Activated CD8-positive, alpha-beta memory T cell treated with anti-CD3 and anti-CD28 coated beads for 48 hours (primary cell): ENCODE measurements around the gene RNF40.

Source experiments
- DNase-seq, 3 experiments: peaks; one replicate each; pipeline ENCODE4 v3.0.0-alpha.2; 2020; ENCODE audit warnings: low read depth in 2 of 3, low spot score in 2 of 3

Gene RNF40

DNA sequence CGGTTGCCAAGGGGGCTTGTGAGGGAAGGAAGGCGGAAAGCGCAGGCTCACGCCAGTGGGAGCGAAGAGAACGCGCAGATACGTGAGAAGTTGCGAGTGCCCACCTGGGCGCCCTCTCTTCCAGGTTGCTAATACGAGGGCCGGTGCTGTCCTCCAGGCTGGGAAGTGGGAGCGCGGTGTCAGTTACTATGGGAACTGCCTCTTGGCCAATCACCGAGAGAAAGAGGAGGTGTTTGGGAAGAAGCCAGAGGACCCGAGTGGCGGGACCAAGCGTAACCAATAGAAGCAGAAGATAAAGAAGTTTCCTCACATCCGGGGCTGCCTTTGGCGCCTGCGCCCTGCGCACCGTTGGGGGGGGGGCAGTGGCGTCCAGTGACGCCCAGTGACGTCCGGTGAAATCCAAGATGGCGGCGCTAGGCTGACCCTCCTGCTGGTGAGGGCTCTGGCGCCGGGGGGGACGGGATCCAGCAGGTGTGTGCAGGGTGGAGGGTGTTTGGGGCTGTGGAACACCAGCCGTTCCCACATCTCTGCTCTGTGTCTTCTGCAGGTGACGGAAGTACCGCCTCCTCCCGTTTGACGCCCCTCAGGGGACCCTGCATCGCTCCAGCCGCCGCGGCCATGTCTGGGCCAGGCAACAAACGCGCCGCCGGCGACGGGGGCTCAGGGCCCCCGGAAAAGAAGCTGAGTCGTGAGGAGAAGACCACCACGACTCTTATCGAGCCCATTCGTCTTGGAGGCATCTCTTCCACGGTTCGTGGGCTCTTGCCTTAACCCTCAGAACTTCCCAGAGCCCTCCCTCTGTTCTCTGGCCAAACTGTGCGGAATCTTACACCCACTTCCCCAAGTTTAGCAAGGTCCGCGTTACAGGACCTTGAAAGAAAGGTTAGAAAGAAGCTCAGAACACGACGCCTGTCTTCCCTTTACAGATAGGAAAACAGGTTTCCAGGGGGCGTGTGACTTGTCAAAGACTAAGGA lies at the start of gene RNF40, which contains the start of gene CFAP119:
Gene RNF40, plus strand, starts transcription at position 395 of the 975 bp plus-strand sequence. Its CDS starts 224 bp downstream, at position 619.
Gene CFAP119, minus strand, starts transcription at position 135 of the 975 bp plus-strand sequence. CDS start 314 bp downstream, outside the sequence.
- peak; percentile 70 to 90 (median 80) for DNase-seq

DNA sequence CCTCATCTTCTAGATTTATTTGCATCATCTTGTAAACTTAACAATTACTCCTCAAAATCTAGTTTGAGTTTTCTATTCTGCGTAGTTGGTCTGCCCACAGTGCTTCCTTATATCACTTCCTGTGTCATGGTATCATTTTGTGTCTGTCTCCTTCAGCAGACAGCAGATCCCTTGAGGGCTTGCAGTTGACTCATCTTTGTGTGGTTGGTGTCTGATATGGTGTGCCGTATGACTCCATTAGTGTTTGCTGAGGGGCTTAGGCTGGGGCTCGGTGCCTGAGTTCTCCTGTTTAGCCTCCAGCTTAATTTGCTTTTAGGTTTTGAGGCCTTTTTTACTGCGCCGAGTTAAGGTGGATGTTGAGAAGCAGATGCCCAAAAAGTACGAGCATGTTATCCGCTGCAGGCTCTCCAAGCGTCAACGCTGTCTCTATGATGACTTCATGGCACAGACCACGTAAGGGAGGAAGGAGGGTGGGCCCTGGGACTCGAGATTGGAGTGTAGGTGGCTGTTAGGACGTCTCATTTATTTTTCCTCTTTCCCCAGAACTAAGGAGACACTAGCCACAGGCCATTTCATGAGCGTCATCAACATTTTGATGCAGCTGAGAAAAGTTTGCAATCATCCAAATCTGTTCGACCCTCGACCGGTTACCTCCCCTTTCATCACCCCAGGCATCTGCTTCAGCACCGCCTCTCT lies 46.2 kb upstream of the RNF40 start:
- DNase-seq: peak in 1 of 3 experiments; percentile 13

DNA sequence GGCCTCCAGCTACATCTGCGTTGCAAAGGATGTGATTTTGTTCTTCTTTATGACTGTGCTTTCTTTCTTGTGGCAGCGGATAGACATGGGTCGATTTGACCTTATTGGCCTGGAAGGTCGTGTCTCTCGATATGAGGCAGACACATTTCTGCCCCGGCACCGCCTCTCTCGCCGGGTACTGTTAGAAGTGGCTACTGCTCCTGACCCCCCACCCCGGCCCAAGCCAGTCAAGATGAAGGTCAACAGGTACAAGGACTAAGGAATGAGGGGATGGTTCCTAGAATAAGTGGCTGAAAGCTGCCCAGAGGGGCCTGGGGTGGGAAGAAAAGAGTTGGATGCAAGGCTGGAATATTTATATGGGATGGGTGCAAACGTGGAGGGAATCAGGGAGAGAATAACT lies 42.0 kb upstream of the RNF40 start:
- no peak for DNase-seq

DNA sequence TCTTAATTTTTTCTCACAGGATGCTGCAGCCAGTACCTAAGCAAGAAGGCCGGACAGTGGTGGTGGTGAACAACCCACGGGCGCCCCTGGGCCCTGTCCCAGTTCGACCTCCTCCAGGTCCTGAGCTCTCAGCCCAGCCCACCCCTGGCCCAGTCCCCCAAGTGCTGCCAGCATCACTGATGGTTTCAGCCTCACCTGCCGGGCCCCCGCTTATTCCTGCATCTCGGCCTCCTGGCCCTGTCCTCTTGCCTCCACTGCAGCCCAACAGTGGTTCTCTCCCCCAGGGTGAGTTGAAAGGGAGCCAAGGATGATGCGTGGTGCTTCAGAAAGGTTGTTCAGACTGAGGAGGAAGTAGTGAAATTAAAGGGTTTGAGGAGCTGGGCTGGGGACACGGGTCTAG lies 41.4 kb upstream of the RNF40 start:
- DNase-seq: no peak

DNA sequence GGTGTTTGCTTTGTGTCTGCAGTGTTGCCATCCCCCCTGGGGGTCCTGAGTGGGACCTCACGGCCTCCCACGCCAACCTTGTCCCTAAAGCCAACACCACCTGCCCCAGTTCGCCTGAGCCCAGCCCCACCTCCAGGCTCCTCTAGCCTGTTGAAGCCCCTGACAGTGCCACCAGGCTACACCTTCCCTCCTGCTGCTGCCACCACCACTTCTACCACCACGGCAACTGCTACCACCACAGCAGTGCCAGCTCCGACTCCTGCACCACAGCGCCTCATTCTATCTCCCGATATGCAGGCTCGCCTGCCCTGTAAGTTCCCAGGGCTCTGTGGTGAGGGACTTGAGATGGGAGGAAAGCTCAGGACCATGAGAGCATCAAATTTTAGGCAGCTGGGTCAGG lies 41.0 kb upstream of the RNF40 start:
- no peak for DNase-seq

DNA sequence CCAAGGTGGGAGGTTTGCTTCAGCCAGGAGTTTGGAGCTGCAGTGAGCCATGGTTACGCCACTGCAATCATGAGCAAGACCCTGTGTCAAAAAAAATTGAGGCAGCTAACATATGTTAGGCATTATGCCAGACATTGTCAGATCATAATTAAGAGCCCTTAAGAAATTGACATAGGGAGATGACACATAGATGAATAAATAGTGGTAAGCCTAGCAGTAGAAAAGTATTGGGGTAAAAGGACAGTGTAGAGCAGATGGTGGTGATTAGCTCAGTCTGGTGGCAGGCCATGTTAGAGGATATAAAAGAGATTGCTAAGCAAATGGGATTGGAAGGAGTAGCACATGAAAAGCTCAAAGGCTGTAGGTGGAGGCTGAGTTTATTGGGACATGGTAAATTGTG lies 40.5 kb upstream of the RNF40 start:
- DNase-seq: no peak

DNA sequence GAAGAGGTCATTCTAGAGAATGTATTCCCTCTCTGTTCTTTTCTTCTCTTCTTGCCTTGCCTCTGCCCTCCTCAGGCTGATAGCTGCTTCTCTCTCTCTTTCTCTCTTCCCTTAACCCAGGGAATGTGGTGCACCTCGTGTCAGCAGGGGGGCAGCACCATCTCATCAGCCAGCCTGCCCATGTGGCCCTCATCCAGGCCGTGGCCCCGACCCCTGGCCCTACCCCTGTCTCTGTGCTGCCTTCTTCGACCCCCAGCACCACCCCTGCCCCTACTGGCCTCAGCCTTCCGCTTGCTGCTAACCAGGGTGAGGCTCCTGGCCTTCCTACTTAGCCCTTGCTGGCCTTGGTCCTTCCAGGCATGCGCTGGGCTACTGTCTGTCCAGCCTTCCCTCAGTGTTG lies 39.7 kb upstream of the RNF40 start:
- DNase-seq: no peak

DNA sequence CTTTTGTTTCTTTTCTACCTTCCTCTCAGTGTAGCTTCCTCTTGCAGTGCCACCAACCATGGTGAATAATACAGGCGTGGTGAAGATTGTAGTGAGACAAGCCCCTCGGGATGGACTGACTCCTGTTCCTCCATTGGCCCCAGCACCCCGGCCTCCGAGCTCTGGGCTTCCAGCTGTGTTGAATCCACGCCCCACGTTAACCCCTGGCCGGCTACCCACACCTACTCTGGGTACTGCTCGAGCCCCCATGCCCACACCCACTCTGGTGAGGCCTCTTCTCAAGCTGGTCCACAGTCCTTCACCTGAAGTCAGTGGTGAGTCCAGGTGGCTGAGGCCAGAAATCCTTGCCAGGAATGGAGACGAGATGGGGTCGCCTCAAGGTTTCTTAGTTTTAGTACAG lies 39.2 kb upstream of the RNF40 start:
- no peak for DNase-seq

DNA sequence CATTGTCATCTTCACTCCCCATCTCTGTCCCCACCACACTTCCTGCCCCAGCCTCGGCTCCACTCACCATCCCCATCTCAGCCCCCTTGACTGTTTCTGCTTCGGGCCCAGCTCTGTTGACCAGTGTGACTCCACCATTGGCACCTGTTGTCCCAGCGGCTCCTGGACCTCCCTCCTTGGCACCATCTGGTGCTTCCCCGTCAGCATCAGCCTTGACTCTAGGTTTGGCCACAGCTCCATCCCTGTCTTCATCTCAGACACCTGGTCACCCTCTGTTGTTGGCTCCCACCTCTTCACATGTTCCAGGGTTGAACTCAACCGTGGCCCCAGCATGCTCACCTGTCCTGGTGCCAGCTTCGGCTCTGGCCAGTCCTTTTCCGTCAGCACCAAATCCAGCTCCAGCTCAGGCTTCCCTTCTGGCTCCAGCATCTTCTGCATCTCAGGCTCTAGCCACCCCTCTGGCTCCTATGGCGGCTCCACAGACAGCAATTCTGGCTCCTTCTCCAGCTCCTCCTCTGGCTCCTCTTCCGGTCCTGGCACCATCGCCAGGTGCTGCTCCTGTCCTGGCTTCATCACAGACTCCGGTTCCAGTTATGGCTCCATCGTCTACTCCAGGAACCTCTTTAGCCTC lies 38.3 kb upstream of the RNF40 start:
- DNase-seq: no peak

DNA sequence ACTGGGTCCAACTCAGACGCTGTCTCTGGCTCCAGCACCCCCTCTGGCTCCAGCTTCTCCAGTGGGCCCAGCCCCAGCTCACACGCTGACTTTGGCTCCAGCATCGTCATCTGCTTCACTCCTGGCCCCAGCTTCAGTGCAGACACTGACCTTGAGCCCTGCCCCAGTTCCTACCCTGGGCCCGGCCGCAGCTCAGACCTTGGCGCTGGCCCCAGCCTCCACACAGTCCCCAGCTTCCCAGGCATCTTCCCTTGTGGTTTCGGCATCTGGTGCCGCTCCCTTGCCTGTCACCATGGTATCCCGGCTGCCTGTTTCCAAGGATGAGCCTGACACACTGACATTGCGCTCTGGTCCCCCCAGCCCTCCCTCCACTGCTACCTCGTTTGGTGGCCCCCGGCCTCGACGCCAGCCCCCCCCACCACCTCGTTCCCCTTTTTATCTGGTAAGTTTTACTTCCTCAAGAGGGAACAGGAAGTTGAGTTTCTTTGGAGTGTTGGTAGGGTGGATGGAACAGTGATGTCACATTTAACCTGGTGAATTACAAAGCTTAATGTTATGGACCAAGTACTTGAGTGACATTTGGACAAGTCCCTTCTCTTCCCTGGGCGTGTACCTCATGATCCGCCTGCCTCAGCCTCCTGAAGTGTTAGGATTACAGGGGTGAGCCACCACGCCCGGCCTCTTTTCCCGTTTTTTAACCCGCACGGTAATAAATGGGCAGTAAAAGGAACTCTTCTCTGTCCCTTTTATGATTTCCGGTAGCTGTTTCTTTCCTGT lies 37.3 kb upstream of the RNF40 start:
- DNase-seq: no peak

DNA sequence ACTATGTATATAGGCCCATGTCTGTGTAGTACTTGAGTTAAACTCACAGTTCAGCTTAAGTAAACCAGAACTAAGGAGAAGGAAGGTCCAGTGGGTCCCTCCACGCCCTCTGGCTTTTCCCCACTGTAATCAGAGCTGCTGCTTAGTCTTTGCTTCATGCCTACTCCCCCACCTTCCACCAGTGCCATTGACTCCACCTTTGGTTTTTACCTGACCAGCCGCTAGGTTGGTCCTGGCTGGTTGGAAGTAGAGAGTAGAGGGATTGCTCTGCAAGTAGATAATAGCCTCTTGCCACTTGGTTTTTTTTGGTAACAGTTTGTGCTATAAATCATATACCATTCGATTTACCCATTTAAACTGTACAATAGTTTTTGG lies 36.7 kb upstream of the RNF40 start:
- no peak for DNase-seq

DNA sequence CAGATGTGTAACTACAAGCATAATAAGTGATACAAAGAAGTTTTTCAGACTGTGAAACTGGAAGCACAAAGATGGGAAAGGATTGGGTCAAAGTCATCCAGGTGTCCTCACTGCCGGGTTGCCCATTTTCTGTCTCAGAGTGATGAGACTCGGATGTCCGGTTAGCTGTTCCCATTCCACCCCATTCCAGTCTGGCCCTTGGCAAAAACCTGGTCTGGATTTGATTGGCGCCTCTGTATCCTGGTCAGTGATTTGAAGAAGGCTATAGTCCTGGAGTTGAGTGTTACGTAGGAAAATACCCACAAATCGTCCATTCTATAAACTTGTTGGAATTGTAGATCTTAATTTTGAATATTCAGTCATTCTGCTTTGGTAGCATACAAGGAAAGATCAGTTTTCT lies 33.8 kb upstream of the RNF40 start:
- DNase-seq: no peak

DNA sequence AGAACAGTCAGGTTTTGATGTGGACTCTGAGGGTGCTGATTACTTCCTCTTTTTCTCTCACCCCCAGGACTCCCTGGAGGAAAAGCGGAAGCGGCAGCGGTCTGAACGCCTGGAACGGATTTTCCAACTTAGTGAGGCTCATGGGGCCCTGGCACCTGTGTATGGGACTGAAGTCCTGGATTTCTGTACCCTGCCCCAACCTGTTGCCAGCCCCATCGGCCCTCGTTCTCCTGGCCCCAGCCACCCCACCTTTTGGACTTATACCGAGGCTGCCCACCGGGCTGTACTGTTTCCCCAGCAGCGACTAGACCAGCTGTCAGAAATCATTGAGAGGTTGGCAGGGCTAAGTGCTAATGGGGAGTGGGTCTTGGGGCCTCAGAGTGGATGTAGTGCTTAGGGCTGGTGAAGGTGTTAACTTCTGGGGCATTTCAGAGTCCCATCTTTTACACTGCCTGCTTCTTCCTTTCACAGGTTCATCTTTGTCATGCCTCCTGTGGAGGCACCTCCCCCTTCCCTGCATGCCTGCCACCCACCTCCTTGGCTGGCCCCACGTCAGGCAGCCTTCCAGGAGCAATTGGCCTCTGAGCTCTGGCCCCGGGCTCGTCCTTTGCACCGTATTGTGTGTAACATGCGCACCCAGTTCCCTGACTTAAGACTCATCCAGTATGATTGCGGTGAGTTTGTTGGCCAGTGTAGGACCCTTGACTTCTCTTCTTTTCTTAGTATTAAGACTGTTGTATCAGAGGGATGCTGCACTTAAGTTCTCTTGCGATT lies 33.0 kb upstream of the RNF40 start:
- no peak for DNase-seq

DNA sequence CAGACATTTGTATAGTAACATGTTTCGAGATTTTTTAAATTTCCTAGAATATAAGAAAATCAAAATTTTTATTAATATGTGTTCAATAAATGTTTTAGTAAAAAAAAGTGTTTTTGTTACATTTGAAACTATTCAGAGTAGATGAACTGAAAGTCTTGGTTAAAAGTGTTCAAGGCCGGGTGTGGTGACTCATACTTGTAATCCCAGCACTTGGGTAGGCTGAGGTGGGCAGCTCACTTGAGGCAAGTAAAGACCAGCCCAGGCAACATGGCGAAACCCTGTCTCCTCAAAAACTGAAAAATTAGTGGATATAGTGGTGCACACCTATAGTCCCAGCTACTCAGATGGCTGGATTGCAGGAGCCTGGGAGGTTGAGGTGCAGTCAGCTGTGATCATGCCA lies 30.7 kb upstream of the RNF40 start:
- no peak for DNase-seq

DNA sequence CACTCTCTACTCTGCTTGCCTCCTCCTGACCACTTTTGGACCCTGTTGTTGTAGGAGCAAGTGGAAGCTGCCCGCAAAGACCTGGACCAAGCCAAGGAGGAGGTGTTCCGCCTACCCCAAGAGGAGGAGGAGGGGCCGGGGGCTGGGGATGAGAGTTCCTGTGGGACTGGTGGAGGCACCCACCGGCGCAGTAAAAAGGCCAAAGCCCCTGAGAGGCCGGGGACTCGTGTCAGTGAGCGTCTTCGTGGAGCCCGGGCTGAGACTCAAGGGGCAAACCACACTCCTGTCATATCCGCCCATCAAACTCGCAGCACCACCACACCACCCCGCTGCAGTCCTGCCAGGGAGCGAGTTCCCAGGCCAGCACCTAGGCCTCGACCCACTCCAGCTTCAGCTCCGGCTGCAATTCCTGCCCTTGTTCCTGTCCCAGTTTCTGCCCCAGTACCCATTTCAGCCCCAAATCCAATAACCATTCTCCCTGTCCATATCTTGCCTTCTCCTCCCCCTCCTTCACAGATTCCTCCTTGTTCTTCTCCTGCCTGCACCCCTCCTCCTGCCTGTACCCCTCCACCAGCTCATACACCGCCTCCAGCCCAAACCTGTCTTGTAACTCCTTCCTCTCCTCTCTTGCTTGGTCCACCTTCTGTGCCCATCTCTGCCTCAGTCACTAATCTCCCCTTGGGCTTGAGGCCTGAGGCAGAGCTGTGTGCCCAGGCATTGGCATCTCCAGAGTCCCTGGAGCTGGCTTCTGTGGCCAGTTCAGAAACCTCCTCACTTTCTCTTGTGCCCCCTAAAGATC lies 24.9 kb upstream of the RNF40 start:
- no peak for DNase-seq

DNA sequence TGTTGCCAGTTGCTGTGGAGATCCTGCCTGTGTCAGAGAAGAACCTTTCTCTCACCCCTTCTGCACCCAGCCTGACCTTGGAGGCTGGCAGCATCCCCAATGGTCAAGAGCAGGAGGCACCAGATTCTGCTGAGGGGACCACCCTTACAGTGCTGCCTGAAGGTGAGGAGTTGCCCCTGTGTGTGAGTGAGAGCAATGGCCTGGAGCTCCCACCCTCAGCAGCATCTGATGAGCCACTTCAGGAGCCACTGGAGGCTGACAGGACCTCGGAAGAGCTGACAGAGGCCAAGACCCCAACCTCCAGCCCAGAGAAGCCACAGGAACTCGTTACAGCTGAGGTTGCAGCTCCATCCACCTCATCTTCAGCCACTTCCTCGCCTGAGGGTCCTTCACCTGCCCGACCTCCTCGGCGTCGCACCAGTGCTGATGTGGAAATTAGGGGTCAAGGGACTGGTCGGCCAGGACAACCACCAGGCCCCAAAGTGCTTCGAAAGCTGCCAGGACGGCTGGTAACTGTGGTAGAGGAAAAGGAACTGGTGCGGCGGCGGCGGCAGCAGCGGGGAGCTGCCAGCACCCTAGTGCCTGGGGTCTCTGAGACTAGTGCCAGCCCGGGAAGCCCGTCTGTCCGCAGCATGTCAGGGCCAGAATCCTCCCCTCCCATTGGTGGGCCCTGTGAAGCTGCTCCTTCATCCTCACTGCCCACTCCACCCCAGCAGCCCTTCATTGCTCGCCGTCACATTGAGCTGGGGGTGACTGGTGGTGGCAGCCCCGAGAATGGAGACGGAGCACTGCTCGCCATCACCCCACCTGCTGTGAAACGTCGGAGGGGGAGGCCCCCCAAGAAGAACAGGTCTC lies 24.1 kb upstream of the RNF40 start:
- DNase-seq: no peak

DNA sequence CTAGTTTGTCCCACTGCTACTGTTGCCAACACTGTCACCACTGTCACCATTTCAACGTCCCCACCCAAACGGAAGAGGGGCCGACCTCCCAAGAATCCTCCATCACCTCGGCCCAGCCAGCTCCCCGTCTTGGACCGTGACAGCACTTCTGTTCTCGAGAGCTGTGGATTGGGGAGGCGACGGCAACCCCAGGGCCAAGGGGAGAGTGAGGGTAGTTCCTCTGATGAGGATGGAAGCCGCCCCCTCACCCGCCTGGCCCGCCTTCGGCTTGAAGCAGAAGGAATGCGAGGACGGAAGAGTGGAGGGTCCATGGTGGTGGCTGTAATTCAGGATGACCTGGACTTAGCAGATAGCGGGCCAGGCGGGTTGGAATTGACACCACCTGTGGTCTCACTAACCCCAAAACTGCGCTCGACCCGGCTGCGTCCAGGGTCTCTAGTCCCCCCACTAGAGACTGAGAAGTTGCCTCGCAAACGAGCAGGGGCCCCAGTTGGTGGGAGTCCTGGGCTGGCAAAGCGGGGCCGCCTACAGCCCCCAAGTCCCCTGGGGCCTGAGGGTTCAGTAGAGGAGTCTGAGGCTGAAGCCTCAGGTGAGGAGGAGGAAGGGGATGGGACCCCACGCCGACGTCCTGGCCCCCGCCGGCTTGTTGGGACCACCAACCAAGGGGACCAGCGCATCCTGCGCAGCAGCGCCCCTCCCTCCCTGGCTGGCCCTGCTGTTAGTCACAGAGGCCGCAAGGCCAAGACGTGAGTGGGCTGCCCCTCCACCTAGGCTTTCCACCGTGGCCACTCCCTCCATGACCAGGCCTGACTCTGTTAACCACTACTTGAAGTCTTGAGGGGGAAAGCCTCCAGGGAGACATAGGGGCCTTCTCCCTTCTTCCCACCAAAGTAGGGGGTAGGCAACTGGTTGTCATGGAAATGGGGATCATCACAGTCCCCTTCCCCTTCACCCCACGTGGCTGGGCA lies 22.9 kb upstream of the RNF40 start:
- no peak for DNase-seq
